ENCODE measurements around the gene LRIG1. TPM values are rescaled to one million over a fixed set of nuclear protein-coding genes. Genes with fewer than 3 reads are reported as not detected.
A peak's percentile ranks its signal among the peaks of the same experiment; 100 is the strongest.

Gene LRIG1
- total and polyA plus RNA-seq, 7 experiments from 2014 or later: 14.5 to 46.3 (median 34.4) TPM

DNA sequence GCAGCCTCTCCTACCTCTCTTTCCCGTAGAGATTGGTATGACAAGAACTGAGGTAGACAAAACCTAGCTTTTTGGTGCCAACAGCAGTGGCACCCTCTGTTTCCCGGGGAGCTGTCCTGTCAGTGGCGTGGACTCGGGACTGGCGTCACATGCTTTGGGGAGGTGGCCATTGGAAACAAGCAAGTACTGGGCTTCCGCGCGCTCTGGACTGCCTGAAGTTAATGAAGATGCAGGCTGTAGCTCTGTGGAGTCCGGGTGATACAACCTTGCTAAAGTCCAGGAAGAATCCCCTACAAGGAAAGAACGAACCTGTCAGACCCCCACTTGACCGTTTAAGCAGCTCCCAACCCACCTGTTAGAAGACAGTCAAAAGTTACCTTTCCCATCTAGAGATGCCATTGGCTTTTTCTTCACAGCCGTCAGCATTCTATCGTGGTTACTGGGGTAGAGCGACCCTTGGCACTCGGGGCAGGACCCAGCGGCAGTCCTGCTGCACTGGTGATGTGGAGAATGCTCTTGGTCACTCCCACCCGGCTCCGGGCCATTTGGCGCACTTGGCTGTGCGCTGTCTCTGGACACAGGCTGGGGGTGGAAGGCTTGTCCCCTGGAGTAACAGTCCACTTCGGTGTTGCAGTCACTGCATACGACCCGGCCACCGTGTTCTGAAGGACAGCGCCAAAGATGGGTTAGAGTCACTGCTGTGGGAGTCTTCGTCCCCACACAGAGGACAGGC is 120.5 kb downstream of the LRIG1 start:
- peaks cover 40 to 89% (median 44%) of the 10 kb centered on the region in 3 experiments for H3K36me3 ChIP-seq (ENCODE audit: control insufficient read depth in 2 of 3, insufficient read depth in 3 of 3, low read length in 3 of 3)
- peaks cover 5 to 20% (median 11%) of the 10 kb centered on the region in 7 donors for H3K4me1 Mint-ChIP-seq
- CTCF ChIA-PET: no interaction called here
- peaks cover 3 to 22% of the 10 kb centered on the region in 2 donors for H3K4me1 ChIP-seq (ENCODE audit: control insufficient read depth in 2 of 2, insufficient read depth in 2 of 2, low read length in 2 of 2)
- no peaks in the 10 kb centered on the region for H3K27me3 Mint-ChIP-seq
- ATAC-seq: no peak
- intact Hi-C loops (cut with micrococcal nuclease): no loop called here
- no peak overlapping the region for H3K4me3 ChIP-seq (ENCODE audit: low read length)
- no peak overlapping the region for H3K4me3 Mint-ChIP-seq
- no peak overlapping the region for H3K27ac ChIP-seq (ENCODE audit: low read depth, low read length)
- H3K27me3 ChIP-seq (ENCODE audit: control insufficient read depth in 2 of 2, insufficient read depth in 2 of 2, low read length in 2 of 2): no peaks in the 10 kb centered on the region
- DNase-seq: no peak
- POLR2A ChIA-PET: no interaction called here
- H3K27ac Mint-ChIP-seq: peak overlapping the region in 5 of 9 donors; percentile 6 to 56 (median 31)
- H3K36me3 Mint-ChIP-seq: peaks cover 23 to 99% (median 80%) of the 10 kb centered on the region in 5 donors
- peaks cover 0 to 3% (median 0%) of the 10 kb centered on the region in 3 experiments for H3K9me3 ChIP-seq (ENCODE audit: control insufficient read depth in 2 of 3, low read length in 3 of 3)
- peaks cover 0 to 22% (median 5%) of the 10 kb centered on the region in 11 donors for H3K9me3 Mint-ChIP-seq

- no peak for DNase-seq
- peaks cover 32 to 83% (median 38%) of the 10 kb centered on the region in 3 experiments for H3K36me3 ChIP-seq (ENCODE audit: control insufficient read depth in 2 of 3, insufficient read depth in 3 of 3, low read length in 3 of 3)
- Mint-ChIP-seq H3K27me3 (no peaks in the 10 kb centered on the region), H3K27ac (peak overlapping the region in 5 of 9 donors; percentile 6 to 53 (median 20)), H3K4me3 (no peak overlapping the region), H3K36me3 (peaks cover 23 to 96% (median 72%) of the 10 kb centered on the region in 5 donors), H3K9me3 (peaks cover 0 to 22% (median 5%) of the 10 kb centered on the region in 11 donors), H3K4me1 (peaks cover 5 to 20% (median 11%) of the 10 kb centered on the region in 7 donors)
- intact Hi-C loops (cut with micrococcal nuclease): no loop called here
- H3K4me1 ChIP-seq (ENCODE audit: control insufficient read depth in 2 of 2, insufficient read depth in 2 of 2, low read length in 2 of 2): peaks cover 3 to 22% of the 10 kb centered on the region in 2 donors
- H3K9me3 ChIP-seq (ENCODE audit: control insufficient read depth in 2 of 3, low read length in 3 of 3): peaks cover 0 to 3% (median 0%) of the 10 kb centered on the region in 3 experiments
- H3K27ac ChIP-seq (ENCODE audit: low read depth, low read length): no peak overlapping the region
- H3K4me3 ChIP-seq (ENCODE audit: low read length): no peak overlapping the region
- ChIA-PET POLR2A (no interaction called here), CTCF (no interaction called here)
- no peak for ATAC-seq
- no peaks in the 10 kb centered on the region for H3K27me3 ChIP-seq (ENCODE audit: control insufficient read depth in 2 of 2, insufficient read depth in 2 of 2, low read length in 2 of 2)
Measured at GRCh38 chr3:66379565-66379964, 121.3 kb downstream of the LRIG1 start.

- Mint-ChIP-seq H3K4me3 (peak overlapping the region in 1 of 10 donors; percentile 21), H3K27ac (peak overlapping the region; percentile 71 to 95 (median 84)), H3K9me3 (peaks cover 0 to 15% (median 0%) of the 10 kb centered on the region in 11 donors), H3K36me3 (peaks cover 15 to 91% (median 59%) of the 10 kb centered on the region in 5 donors), H3K4me1 (peaks cover 5 to 20% (median 11%) of the 10 kb centered on the region in 7 donors), H3K27me3 (no peaks in the 10 kb centered on the region)
- POLR2A ChIA-PET: interaction anchor here (1.0 to 1.2 kb wide), 2 partner anchors 74 to 124 kb away, joined by 3 to 5 read pairs; no protein-coding TSS in a partner anchor
- Histone ChIP-seq H3K27me3 (ENCODE audit: control insufficient read depth in 2 of 2, insufficient read depth in 2 of 2, low read length in 2 of 2) (no peaks in the 10 kb centered on the region), H3K4me1 (ENCODE audit: control insufficient read depth in 2 of 2, insufficient read depth in 2 of 2, low read length in 2 of 2) (peaks cover 3 to 22% of the 10 kb centered on the region in 2 donors), H3K4me3 (ENCODE audit: low read length) (no peak overlapping the region), H3K27ac (ENCODE audit: low read depth, low read length) (peak overlapping the region; percentile 14), H3K36me3 (ENCODE audit: control insufficient read depth in 2 of 3, insufficient read depth in 3 of 3, low read length in 3 of 3) (peaks cover 21 to 70% (median 34%) of the 10 kb centered on the region in 3 experiments), H3K9me3 (ENCODE audit: control insufficient read depth in 2 of 3, low read length in 3 of 3) (peaks cover 0 to 1% (median 0%) of the 10 kb centered on the region in 3 experiments)
- DNase-seq: peak in 5 of 9 donors; percentile 10 to 28 (median 15)
- ATAC-seq: peak; percentile 65
- intact Hi-C loops (cut with micrococcal nuclease): loop anchor here (1.0 kb wide), 1 partner anchor 102 kb away; no protein-coding TSS in a partner anchor
- CTCF ChIA-PET: interaction anchor here (0.6 to 2.1 kb wide), 4 partner anchors 28 to 124 kb away, joined by 3 to 14 read pairs (median 5); no protein-coding TSS in a partner anchor
Measured at GRCh38 chr3:66378256-66378655, 122.6 kb downstream of the LRIG1 start.

DNA sequence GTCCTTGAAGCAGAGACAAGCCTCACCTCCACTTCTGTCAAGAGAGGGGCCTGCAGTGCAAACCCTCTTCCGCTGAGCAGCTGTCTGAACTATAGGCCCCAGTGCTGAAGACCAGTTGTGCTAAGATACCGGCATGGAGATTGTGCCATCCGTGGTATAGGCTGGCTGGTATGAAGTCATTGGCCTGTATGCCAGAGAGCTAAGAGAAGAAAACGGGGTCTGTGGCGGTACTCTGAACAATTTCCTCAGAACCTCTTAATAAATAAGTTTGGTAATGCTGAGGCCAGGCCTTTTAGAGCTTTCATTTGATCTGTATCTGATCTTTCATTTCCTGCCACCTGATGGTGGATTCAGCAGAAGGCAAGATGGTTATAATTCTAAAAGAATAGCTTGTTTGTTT is 123.0 kb downstream of the LRIG1 start:
- Histone ChIP-seq H3K27ac (ENCODE audit: low read depth, low read length) (peak overlapping the region; percentile 14), H3K4me3 (ENCODE audit: low read length) (no peak overlapping the region), H3K36me3 (ENCODE audit: control insufficient read depth in 2 of 3, insufficient read depth in 3 of 3, low read length in 3 of 3) (peaks cover 21 to 65% (median 30%) of the 10 kb centered on the region in 3 experiments), H3K27me3 (ENCODE audit: control insufficient read depth in 2 of 2, insufficient read depth in 2 of 2, low read length in 2 of 2) (no peaks in the 10 kb centered on the region), H3K9me3 (ENCODE audit: control insufficient read depth in 2 of 3, low read length in 3 of 3) (no peaks in the 10 kb centered on the region), H3K4me1 (ENCODE audit: control insufficient read depth in 2 of 2, insufficient read depth in 2 of 2, low read length in 2 of 2) (peaks cover 3 to 22% of the 10 kb centered on the region in 2 donors)
- ChIA-PET POLR2A (interaction anchor here (1.0 to 1.2 kb wide), 2 partner anchors 74 to 123 kb away, joined by 3 to 5 read pairs; no protein-coding TSS in a partner anchor), CTCF (interaction anchor here (1.3 to 2.1 kb wide), 3 partner anchors 16 to 123 kb away, joined by 4 to 14 read pairs (median 5); no protein-coding TSS in a partner anchor)
- intact Hi-C loops (cut with micrococcal nuclease): loop anchor here (1.0 kb wide), 1 partner anchor 101 kb away; no protein-coding TSS in a partner anchor
- Mint-ChIP-seq H3K4me3 (peak overlapping the region in 1 of 10 donors; percentile 21), H3K9me3 (peaks cover 0 to 15% (median 0%) of the 10 kb centered on the region in 11 donors), H3K4me1 (peaks cover 5 to 20% (median 11%) of the 10 kb centered on the region in 7 donors), H3K27me3 (no peaks in the 10 kb centered on the region), H3K27ac (peak overlapping the region; percentile 71 to 95 (median 83)), H3K36me3 (peaks cover 15 to 90% (median 58%) of the 10 kb centered on the region in 5 donors)
- ATAC-seq (peak; percentile 47), DNase-seq (no peak)

GRCh38 chr3:66376568-66376967 is 124.3 kb downstream of the LRIG1 start:
- Histone ChIP-seq H3K27ac (ENCODE audit: low read depth, low read length) (no peak overlapping the region), H3K9me3 (ENCODE audit: control insufficient read depth in 2 of 3, low read length in 3 of 3) (no peaks in the 10 kb centered on the region), H3K4me3 (ENCODE audit: low read length) (no peak overlapping the region), H3K36me3 (ENCODE audit: control insufficient read depth in 2 of 3, insufficient read depth in 3 of 3, low read length in 3 of 3) (peaks cover 15 to 58% (median 20%) of the 10 kb centered on the region in 3 experiments), H3K4me1 (ENCODE audit: control insufficient read depth in 2 of 2, insufficient read depth in 2 of 2, low read length in 2 of 2) (peaks cover 3 to 22% of the 10 kb centered on the region in 2 donors), H3K27me3 (ENCODE audit: control insufficient read depth in 2 of 2, insufficient read depth in 2 of 2, low read length in 2 of 2) (no peaks in the 10 kb centered on the region)
- Mint-ChIP-seq H3K27ac (peak overlapping the region in 6 of 9 donors; percentile 25 to 69 (median 50)), H3K36me3 (peaks cover 12 to 80% (median 50%) of the 10 kb centered on the region in 5 donors), H3K4me3 (no peak overlapping the region), H3K27me3 (no peaks in the 10 kb centered on the region), H3K4me1 (peaks cover 5 to 20% (median 11%) of the 10 kb centered on the region in 7 donors), H3K9me3 (peaks cover 0 to 8% (median 0%) of the 10 kb centered on the region in 11 donors)
- ChIA-PET CTCF (interaction anchor here (1.3 to 2.1 kb wide), 3 partner anchors 17 to 122 kb away, joined by 4 to 14 read pairs (median 5); no protein-coding TSS in a partner anchor), POLR2A (no interaction called here)
- ATAC-seq (no peak), DNase-seq (no peak)
- intact Hi-C loops (cut with micrococcal nuclease): no loop called here

DNA sequence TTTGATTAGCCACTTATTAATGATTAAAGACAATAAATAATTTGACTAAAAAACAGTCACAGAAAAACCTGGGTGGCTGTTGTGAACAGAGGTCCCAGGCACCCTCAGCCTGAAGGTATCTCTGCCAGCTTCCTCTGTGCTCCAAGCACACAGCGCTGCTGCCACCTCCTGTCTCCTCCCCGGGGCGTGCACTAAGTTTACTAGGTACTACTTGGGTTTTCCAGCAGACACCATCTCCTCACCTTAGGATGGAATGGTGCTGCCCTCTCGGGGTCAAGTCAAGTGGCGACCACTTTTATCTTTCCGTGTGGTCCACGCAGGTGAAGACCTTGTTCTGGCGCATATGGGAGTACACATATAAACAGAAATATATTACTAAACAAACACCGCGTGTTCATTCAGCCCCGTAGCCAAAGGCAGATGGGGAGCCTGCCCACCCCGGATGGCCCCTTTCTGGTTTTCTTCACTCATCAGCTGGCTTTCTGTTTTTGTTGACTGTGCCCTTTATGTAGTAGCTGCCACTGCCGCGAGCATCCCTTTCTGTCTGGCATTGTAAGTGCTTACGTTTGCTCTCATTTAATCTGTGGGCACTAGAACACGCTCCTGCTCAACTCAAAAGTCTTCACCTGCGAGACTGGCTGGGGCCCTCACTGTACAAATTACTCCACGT is 128.0 kb downstream of the LRIG1 start:
- Histone ChIP-seq H3K27me3 (ENCODE audit: control insufficient read depth in 2 of 2, insufficient read depth in 2 of 2, low read length in 2 of 2) (no peaks in the 10 kb centered on the region), H3K4me3 (ENCODE audit: low read length) (no peak overlapping the region), H3K36me3 (ENCODE audit: control insufficient read depth in 2 of 3, insufficient read depth in 3 of 3, low read length in 3 of 3) (peaks cover 0 to 38% (median 0%) of the 10 kb centered on the region in 3 experiments), H3K9me3 (ENCODE audit: control insufficient read depth in 2 of 3, low read length in 3 of 3) (no peaks in the 10 kb centered on the region), H3K27ac (ENCODE audit: low read depth, low read length) (no peak overlapping the region), H3K4me1 (ENCODE audit: control insufficient read depth in 2 of 2, insufficient read depth in 2 of 2, low read length in 2 of 2) (peaks cover 3 to 13% of the 10 kb centered on the region in 2 donors)
- intact Hi-C loops (cut with micrococcal nuclease): loop anchor here (1.0 to 5.0 kb wide), 2 partner anchors 71 to 97 kb away; no protein-coding TSS in a partner anchor
- Mint-ChIP-seq H3K27ac (peak overlapping the region in 4 of 9 donors; percentile 10 to 63 (median 37)), H3K27me3 (no peaks in the 10 kb centered on the region), H3K9me3 (no peaks in the 10 kb centered on the region), H3K4me1 (peaks cover 2 to 13% (median 2%) of the 10 kb centered on the region in 7 donors), H3K36me3 (peaks cover under 1 to 70% (median 34%) of the 10 kb centered on the region in 5 donors), H3K4me3 (no peak overlapping the region)
- POLR2A ChIA-PET: interaction anchor here (0.8 kb wide), 1 partner anchor 21 kb away, joined by 3 read pairs; no protein-coding TSS in a partner anchor
- ATAC-seq (peak; percentile 60), DNase-seq (peak in 2 of 9 donors; percentile 9 to 15)
- CTCF ChIA-PET: interaction anchor here (0.6 to 2.5 kb wide), 3 partner anchors 12 to 96 kb away, joined by 3 to 5 read pairs (median 3); no protein-coding TSS in a partner anchor
